GM21360 (cell line): ENCODE data around the gene CADPS.

ENCODE experiments used
- ATAC-seq: cut with Tn5 transposase; IDR thresholded peaks from one replicate; pipeline ENCODE4 v1.9.1; 2021; ENCODE audit warnings: mild to moderate bottlenecking, moderate library complexity; ENCODE audit not compliant: unreplicated experiment

The CADPS gene

DNA sequence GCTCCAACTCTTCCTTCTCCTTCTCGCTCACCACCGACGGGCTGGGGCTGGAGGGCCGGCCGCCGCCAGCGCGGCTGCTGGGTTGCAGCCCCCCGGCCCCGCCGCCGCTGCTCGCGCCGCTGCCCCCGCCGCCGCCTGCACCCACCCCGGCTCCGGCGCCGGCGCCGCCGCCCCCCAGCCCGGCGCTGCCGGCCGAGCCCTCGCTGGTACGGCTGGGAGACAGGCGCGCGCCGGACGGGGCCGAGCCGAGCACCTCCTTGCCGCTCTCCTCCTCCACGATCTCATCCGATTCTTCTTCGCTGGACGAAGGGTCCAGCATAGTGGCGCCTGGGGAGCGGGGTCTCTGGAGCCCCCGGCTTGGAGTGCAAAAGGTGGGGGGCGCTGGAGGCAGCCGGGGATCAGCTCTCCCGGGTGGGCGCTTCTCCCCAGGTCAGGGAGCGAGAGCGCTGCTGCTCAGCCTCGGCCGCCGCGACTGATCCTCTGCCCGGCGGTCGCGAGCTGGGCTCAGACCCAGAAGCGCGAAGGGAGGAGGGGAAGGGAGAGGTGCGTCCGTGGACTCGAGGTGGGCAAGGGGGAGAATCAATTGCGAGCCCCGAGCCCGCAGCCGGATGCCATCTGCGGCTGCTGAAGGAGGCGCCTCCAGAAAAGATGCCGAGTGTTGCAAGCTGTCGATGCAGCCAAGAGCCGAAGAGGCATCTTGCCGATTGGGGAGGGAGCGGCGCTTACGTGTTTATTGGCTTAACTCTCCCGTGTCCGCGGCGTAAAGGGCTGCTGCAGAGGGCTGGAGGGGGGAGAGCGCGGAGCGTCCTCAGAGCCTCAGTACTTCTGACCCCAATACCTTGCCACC is at the start of gene CADPS:
TSS of gene CADPS (minus strand) at position 706 of the 847 bp plus-strand sequence. CDS start at position 319, 387 bp downstream.
- no peak for ATAC-seq

- ATAC-seq: no peak
These were observed 47.9 kb upstream of the CADPS start for GRCh38 chr3:62923066-62923465.

GRCh38 chr3:62922326-62922725 is 47.1 kb upstream of the CADPS start:
- no peak for ATAC-seq

- no peak for ATAC-seq
These were observed 45.2 kb upstream of the CADPS start for GRCh38 chr3:62920466-62920784.

DNA sequence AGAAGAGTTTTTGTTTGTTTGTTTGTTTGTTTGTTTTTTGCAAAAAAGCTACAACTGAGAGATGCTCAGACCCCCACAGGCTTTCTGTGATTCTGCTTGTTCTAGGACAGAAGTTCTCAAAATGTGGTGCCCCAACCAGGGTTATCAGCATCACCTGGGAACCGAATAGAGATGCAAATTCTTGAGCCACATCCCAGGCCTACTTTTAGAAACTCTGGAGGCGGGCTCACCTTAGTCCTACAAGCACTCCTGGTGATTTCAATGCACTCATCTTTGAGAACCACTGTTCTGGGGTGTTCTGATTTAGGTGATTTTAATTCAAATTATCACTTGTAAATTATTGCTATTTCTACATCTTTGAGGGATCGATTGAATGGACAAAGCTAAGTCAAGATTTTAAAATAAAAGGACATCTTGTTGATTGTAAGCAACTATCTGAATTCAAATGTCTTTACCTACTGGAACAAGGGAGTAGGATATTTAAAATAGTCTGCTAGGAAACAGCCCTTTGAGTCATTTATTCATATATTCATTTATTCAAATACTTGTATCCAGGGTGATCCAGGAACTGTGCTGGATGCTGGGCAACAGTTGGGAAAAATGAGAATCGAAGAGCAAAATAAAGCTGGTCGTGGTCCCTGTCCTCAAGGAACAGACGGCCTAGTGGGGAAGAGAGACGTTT is 44.7 kb upstream of the CADPS start:
- no peak for ATAC-seq

DNA sequence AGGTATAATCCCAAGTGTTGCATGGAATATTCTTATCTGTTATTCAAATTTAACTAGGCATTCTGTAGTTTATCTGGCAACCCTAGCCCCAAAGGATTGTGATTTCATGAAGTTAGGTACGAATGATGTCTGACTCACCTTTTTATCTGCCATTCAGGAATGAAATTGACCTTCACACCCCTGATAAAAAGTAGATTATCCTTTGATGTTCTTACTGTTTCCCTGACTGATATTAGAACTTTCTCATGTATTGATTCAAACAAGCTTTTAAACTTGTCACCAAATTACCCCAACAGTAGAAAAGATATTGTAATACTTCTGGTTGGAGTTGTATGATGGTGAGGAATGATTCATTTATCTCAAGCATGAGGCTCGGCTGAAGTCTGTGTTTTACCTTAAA is 43.6 kb upstream of the CADPS start:
- no peak for ATAC-seq

- ATAC-seq: no peak
These were observed 42.9 kb upstream of the CADPS start for GRCh38 chr3:62918131-62918530.

GRCh38 chr3:62911526-62911925 is 36.3 kb upstream of the CADPS start:
- no peak for ATAC-seq

DNA sequence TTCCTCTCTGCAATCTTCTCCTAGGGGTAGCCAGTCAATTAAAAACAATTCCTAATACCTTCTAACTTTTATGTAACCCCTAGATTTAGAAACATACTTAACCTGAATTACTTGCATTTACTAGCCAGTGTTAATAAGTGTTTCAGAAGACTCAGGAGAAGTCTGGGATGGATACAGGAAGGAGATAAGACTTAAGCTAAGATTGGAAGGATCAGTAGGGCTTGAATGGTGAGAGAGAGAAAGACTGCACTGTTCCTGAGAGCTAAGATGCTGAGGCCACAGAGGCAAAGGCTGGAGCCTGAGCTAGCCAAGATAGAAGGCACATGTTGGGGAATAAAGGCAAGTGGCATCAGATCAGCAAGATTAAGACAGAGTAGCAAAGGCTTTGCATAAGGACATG is 30.1 kb upstream of the CADPS start:
- no peak for ATAC-seq

- no peak for ATAC-seq
These were observed 23.6 kb upstream of the CADPS start for GRCh38 chr3:62898530-62899496.

DNA sequence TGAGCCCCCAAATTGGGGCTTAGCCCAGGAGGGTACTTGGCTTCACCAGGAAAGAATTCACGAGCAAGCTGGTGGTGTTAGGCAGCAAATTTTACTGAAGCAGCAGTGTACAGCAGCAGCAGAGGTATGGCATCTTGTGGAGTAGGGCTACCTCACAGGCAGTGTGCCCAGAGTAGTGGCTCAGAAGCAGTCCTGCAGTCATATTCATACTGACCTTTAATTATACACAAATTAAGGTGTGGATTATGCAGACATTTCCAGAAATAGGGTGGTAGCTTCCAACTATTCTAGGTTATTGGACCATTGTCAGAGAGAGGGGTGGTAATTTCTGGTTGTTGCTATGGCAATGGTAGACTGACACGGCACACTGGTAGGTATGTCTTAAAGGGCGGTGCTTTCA is 20.7 kb upstream of the CADPS start:
- no peak for ATAC-seq

GRCh38 chr3:62892951-62893350 is 17.7 kb upstream of the CADPS start:
- ATAC-seq: no peak

GRCh38 chr3:62892045-62892444 is 16.8 kb upstream of the CADPS start:
- no peak for ATAC-seq

GRCh38 chr3:62888778-62889177 is 13.6 kb upstream of the CADPS start:
- no peak for ATAC-seq

GRCh38 chr3:62888180-62888579 is 13.0 kb upstream of the CADPS start:
- ATAC-seq: no peak

DNA sequence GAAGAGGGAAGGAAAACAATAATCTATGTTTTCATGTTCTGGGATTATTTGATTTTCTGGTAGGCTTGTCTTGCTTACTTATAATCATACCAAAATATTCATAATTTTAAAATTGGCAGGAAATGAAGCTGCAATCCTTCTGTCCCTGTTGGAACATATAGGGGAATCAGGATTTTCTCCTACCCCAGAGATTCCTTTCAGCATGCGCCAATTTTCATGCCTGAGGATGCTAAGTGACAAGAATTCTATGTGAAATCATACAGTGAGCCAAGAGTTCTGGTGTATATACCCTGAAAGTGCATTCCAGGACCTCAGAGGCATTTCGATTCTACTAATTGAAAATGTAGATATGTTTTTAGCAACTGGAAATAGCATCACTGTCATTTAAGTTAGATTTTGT is 9.9 kb upstream of the CADPS start:
- no peak for ATAC-seq

DNA sequence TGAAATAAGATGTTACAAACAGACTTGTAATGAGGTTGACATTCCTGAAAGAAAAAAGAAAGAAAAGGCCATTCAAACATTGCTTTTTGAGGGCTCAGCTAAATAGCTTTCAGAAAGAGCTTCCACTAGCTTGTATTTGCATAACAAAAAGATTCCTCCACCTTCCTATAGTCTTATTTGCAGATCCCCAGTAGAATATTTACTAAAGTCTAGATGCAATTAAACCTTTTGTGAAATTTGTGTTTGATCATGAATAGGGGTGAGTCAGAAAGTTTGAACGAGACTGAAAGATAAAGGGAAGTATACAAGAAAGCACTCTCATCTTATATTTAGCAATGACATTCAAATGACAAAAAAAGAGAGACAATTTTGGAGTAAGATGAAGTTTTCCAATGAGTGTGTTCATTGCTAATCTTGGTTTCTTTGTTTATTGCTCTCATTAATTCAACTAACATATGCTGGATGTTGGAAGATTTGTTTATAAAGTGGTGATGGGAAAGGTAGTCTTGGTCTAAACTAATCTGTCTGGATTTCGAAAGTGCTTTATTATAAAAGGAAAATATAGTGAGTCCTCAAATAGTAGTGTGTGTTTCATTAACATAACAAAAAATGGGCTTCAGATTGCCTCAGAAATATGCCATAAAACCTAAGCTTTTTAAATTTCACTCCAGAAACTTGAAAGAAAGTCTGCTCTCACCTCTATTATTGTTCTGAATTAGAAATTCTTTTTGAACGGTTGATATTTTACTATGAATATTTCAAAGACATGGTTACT is 9.1 kb upstream of the CADPS start:
- no peak for ATAC-seq

DNA sequence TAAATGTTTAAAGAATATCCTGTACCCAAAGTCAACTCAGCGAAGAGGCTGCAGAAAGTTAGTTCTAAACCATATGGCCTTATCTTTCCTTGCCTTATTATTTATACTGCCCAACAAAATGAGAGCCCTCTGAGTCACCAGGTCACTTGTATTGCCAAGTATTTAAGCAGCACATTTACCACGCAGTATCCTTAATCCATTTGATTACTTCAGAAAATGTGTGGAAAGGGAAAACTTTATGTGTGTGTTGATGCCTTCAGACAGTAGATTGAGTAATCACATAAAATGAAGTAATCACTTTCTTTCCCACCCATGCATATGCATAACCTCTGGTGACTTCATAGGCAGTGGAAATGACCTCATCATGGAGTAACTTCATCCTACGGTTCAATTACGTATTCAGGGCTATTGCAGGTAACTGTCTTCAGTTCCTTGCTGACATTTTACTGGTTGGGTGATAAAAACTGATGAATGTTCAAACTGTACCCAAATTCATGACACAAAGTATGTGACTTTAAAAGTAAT is 7.5 kb upstream of the CADPS start:
- no peak for ATAC-seq

- no peak for ATAC-seq
These were observed 848 bp upstream of the CADPS start for GRCh38 chr3:62876064-62876463.

DNA sequence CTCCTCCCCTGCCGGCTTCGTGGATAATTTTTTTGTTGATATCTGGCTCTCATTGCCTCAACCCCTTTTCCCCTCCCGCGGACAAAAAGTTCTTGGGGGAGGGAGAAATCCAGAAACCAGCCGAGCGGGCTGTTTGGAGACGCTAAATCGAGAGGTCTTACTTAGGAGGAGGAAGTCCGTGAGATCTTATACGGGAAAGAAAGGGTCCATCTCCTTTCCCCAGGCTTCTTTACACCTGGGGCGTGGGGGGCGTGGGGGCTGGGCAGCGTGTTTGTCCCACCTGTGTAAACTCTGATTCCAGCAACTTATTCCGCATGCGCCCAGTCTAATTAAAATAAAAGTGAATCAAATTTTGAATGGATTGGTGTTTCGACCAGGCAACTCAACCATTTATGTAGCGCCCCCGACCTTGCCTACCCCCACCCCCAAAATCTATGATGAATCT is 364 bp upstream of the CADPS start:
- ATAC-seq: no peak
